Endothelial cell of umbilical vein (primary cell): ENCODE data around the gene MRPL34. TPM values are rescaled to one million over a fixed set of nuclear protein-coding genes. Genes with fewer than 3 reads are reported as not detected.

Source experiments
- BruUV-seq: library from RNA; stranded (reverse); fragments of 400-500 nt; replicated peaks from 2 replicates; lab custom pipeline; 2021; lab: Mats Ljungman, UMichigan
- CTCF ChIA-PET: fragments of 300-600, 350-600 bp; sonication (Branson Sonifier 250); formaldehyde crosslinking; loops from one replicate; lab custom pipeline; 2021; ENCODE audit warnings: antibody characterized with exemption, inconsistent platforms; lab: Charles Lee
- POLR2A ChIA-PET: fragments of 300-600, 350-600 bp; sonication (Branson Sonifier 250); formaldehyde crosslinking; loops from one replicate; lab custom pipeline; 2021; ENCODE audit warnings: antibody characterized with exemption, inconsistent platforms; lab: Charles Lee
- DNase-seq: peaks from one replicate; pipeline ENCODE4 v3.0.0-alpha.2; 2011; ENCODE audit warnings: low read depth, low spot score
- FAIRE-seq: peaks from 2 replicates; lab custom pipeline; 2011; peaks lifted over from hg19 to GRCh38; lab: Jason Lieb, UNC
- H2AFZ ChIP-seq: 2 replicates; pipeline ENCODE4 v1.6.0; 2012; ENCODE audit warnings: low read depth, low read length, control low read depth, inconsistent platforms
- H3K27ac ChIP-seq: 2 replicates; pipeline ENCODE4 v1.5.1; 2011; ENCODE audit warnings: low read depth, mild to moderate bottlenecking, control low read depth, low read length, moderate library complexity; ENCODE audit not compliant: insufficient read depth
- H3K27me3 ChIP-seq, 2 experiments: 2 replicates each; pipeline versions ENCODE4 v1.6.0 to v1.6.1; 2011; ENCODE audit warnings: low read length in 2 of 2, mixed read lengths in 1 of 2; ENCODE audit not compliant: control insufficient read depth in 2 of 2, insufficient read depth in 2 of 2
- H3K36me3 ChIP-seq, 2 experiments: 2 replicates in 1 of 2; 3 replicates in 1 of 2; pipeline ENCODE4 v1.5.1; 2011; ENCODE audit warnings: low read length in 2 of 2, mild to moderate bottlenecking in 1 of 2, moderate library complexity in 1 of 2; ENCODE audit not compliant: control insufficient read depth in 2 of 2, insufficient read depth in 2 of 2; ENCODE audit errors: extremely low read depth in 1 of 2
- H3K4me1 ChIP-seq: 3 replicates; pipeline ENCODE4 v1.5.1; 2011; ENCODE audit warnings: mild to moderate bottlenecking, low read length; ENCODE audit not compliant: control insufficient read depth, insufficient read depth; ENCODE audit errors: extremely low read depth
- H3K4me2 ChIP-seq: 2 replicates; pipeline ENCODE4 v1.6.1; 2011; ENCODE audit warnings: low read length, control low read depth, mixed read lengths; ENCODE audit not compliant: insufficient read depth
- H3K4me3 ChIP-seq, 3 experiments: fragments of 200-600 bp in 1 of 3; sonication (generic), shearing (Covaris generic) in 1 of 3; replicated peaks in 1 of 3; 2 replicates each; pipeline ENCODE4 v1.5.1; 2011 to 2016; ENCODE audit warnings: control low read depth in 3 of 3, low read length in 3 of 3, mild to moderate bottlenecking in 2 of 3, inconsistent platforms in 1 of 3, low read depth in 1 of 3, moderate library complexity in 1 of 3; ENCODE audit not compliant: insufficient read depth in 1 of 3
- H3K79me2 ChIP-seq: 2 replicates; pipeline ENCODE4 v1.6.0; 2012; ENCODE audit warnings: low read length, inconsistent platforms; ENCODE audit not compliant: control insufficient read depth, insufficient read depth
- H3K9ac ChIP-seq: replicated peaks from 2 replicates; pipeline ENCODE3; 2011; ENCODE audit warnings: low read length, control low read depth; ENCODE audit not compliant: insufficient read depth; ENCODE audit errors: extremely low read depth
- H3K9me1 ChIP-seq: replicated peaks from 3 replicates; pipeline ENCODE4 v1.6.0; 2011; ENCODE audit warnings: mild to moderate bottlenecking, low read length; ENCODE audit not compliant: control insufficient read depth, insufficient read depth; ENCODE audit errors: extremely low read depth
- H3K9me3 ChIP-seq: replicated peaks from 2 replicates; pipeline ENCODE4 v1.5.1; 2012; ENCODE audit warnings: low read length, inconsistent platforms; ENCODE audit not compliant: control insufficient read depth, insufficient read depth
- H4K20me1 ChIP-seq: replicated peaks from 2 replicates; pipeline ENCODE3; 2011; ENCODE audit warnings: mild to moderate bottlenecking, low read length; ENCODE audit not compliant: control insufficient read depth, insufficient read depth; ENCODE audit errors: extremely low read depth
- CTCF ChIP-seq, 2 donors: IDR thresholded peaks; 1 replicate in 1 of 2; 2 replicates in 1 of 2; pipeline ENCODE4 v1.5.1; 2011; ENCODE audit warnings: low read length in 2 of 2, mild to moderate bottlenecking in 2 of 2, moderate library complexity in 2 of 2, control low read depth in 1 of 2, inconsistent platforms in 1 of 2, low read depth in 1 of 2; ENCODE audit not compliant: insufficient read depth in 1 of 2; ENCODE audit errors: extremely low read depth in 1 of 2
- EZH2 ChIP-seq: IDR thresholded peaks from 2 replicates; pipeline ENCODE4 v1.6.1; 2012; ENCODE audit warnings: borderline replicate concordance, low read depth, mild to moderate bottlenecking, moderate library complexity, low read length, inconsistent platforms; ENCODE audit not compliant: severe bottlenecking
- FOS ChIP-seq: IDR thresholded peaks from 2 replicates; pipeline ENCODE4 v1.6.1; 2011; ENCODE audit warnings: mild to moderate bottlenecking, low read length, moderate library complexity, borderline replicate concordance; ENCODE audit not compliant: insufficient read depth
- GATA2 ChIP-seq: IDR thresholded peaks from 2 replicates; pipeline ENCODE4 v1.7.0; 2011; ENCODE audit warnings: low read depth, mild to moderate bottlenecking, moderate library complexity, mixed read lengths, low read length; ENCODE audit not compliant: insufficient read length, insufficient read depth
- JUN ChIP-seq: IDR thresholded peaks from 2 replicates; pipeline ENCODE4 v1.6.1; 2011; ENCODE audit warnings: borderline replicate concordance, low read depth; ENCODE audit not compliant: insufficient read length, insufficient read depth
- MAX ChIP-seq: IDR thresholded peaks from 2 replicates; pipeline ENCODE4 v1.6.1; 2011; ENCODE audit not compliant: insufficient read depth, insufficient read length
- MYC ChIP-seq: IDR thresholded peaks from one replicate; pipeline ENCODE4 v1.6.1; 2011; ENCODE audit warnings: mild to moderate bottlenecking, low read depth, low read length
- POLR2A ChIP-seq: IDR thresholded peaks from 2 replicates; pipeline ENCODE4 v1.6.1; 2012; ENCODE audit warnings: low read depth, mild to moderate bottlenecking, control low read depth, low read length
- POLR2AphosphoS5 ChIP-seq: IDR thresholded peaks from 2 replicates; pipeline ENCODE4 v1.6.1; 2012; ENCODE audit warnings: low read depth, mild to moderate bottlenecking, control low read depth, low read length, moderate library complexity; ENCODE audit not compliant: insufficient read depth
- dilution Hi-C: fragments of 300-500 bp; cut with MboI; formaldehyde crosslinking; loops from one replicate; pipeline ENCODE4 v1.15.0; 2019; ENCODE audit warnings: low sequenced_read_pairs; ENCODE audit not compliant: extremely low pct_ligation_motif_present
- intact Hi-C: fragments of 100-400 bp; cut with micrococcal nuclease; formaldehyde crosslinking; loops from one replicate; pipeline ENCODE4 v1.10.0; 2022
- polyA plus RNA-seq, 4 experiments: library from polyadenylated mRNA; depleted of rRNA in 3 of 4; stranded (reverse) in 3 of 4; unstranded in 1 of 4; fragments of >200 nt; gene quantifications; 2 replicates each; pipeline versions ENCODE4 v1.2.1 to v1.2.3, GENCODE V29; 2011 to 2012; ENCODE audit warnings: missing spikeins in 1 of 4
- total RNA-seq: library from RNA; stranded (reverse); gene quantifications from 2 replicates; pipeline ENCODE4 v1.2.3, GENCODE V29; 2021

The MRPL34 gene
- total and polyA plus RNA-seq, 2 donors (not counting 3 experiments of a cell fraction or from before 2014, with no cell fraction given) = 45.5 to 55.7 TPM

GRCh38 chr19:17321655-17322489 is 16.2 kb downstream of the MRPL34 start:
- BruUV-seq = no TSS peak
- Histone ChIP-seq H3K79me2 (no peaks in the 10 kb centered on the region), H2AFZ (no peak overlapping the region), H3K9me1 (no peaks in the 10 kb centered on the region), H4K20me1 (no peaks in the 10 kb centered on the region), H3K4me1 (no peaks in the 10 kb centered on the region), H3K27ac (no peak overlapping the region), H3K9ac (no peak overlapping the region), H3K27me3 (no peaks in the 10 kb centered on the region), H3K36me3 (peaks cover 6 to 15% of the 10 kb centered on the region in 2 experiments), H3K4me2 (no peak overlapping the region), H3K4me3 (no peak overlapping the region), H3K9me3 (no peaks in the 10 kb centered on the region)
- no peak for FAIRE-seq
- ChIA-PET POLR2A (no interaction called here), CTCF (no interaction called here)
- intact Hi-C loops = no loop called here
- TF ChIP-seq MAX = no peak
- TF ChIP-seq JUN = no peak
- no peak for TF ChIP-seq MYC
- no peak for TF ChIP-seq EZH2
- TF ChIP-seq GATA2 = no peak
- TF ChIP-seq POLR2AphosphoS5 = no peak
- no peak for TF ChIP-seq FOS
- TF ChIP-seq POLR2A = no peak
- no peak for TF ChIP-seq CTCF (IDR thresholded peaks at IDR 0.05; ENCODE audit: extremely low read depth in 1 of 2, insufficient read depth in 1 of 2, low read depth in 1 of 2, low read length in 2 of 2)
- DNase-seq = no peak
- dilution Hi-C loops = no loop called here
